ENCODE measurements around the gene ABCB8. TPM values are rescaled to one million over a fixed set of nuclear protein-coding genes. Genes with fewer than 3 reads are reported as not detected.
A peak's percentile ranks its signal among the peaks of the same experiment; 100 is the strongest.
"Not testable (repeated sequence)": the region's sequence is repeated elsewhere in the genome, so short reads cannot be mapped to it uniquely, and the experiment has no call there.

ABCB8 gene
- polyA plus RNA-seq, 1 donor = 19.9 TPM

DNA sequence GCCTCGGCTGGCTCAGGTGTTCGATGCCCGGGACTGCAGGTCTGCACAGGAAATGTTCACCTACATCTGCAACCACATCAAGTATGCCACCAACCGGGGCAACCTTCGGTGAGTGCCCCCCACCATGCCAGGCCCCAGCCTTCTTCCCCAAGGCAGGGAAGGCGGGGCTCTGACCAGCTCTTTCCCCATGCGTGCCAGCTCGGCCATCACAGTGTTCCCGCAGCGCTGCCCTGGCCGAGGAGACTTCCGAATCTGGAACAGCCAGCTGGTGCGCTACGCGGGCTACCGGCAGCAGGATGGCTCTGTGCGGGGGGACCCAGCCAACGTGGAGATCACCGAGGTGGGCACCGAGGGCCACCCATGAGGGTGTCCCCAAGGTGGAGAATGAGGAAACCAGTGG lies 29.9 kb upstream of the ABCB8 start:
- no peak for DNase-seq

DNA sequence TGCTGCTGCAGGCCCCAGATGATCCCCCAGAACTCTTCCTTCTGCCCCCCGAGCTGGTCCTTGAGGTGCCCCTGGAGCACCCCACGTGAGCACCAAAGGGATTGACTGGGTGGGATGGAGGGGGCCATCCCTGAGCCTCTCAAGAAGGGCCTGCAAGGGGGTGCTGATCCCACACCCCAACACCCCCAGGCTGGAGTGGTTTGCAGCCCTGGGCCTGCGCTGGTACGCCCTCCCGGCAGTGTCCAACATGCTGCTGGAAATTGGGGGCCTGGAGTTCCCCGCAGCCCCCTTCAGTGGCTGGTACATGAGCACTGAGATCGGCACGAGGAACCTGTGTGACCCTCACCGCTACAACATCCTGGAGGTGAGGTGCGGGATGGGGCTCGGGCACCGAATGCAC lies 29.2 kb upstream of the ABCB8 start:
- no peak for DNase-seq

DNA sequence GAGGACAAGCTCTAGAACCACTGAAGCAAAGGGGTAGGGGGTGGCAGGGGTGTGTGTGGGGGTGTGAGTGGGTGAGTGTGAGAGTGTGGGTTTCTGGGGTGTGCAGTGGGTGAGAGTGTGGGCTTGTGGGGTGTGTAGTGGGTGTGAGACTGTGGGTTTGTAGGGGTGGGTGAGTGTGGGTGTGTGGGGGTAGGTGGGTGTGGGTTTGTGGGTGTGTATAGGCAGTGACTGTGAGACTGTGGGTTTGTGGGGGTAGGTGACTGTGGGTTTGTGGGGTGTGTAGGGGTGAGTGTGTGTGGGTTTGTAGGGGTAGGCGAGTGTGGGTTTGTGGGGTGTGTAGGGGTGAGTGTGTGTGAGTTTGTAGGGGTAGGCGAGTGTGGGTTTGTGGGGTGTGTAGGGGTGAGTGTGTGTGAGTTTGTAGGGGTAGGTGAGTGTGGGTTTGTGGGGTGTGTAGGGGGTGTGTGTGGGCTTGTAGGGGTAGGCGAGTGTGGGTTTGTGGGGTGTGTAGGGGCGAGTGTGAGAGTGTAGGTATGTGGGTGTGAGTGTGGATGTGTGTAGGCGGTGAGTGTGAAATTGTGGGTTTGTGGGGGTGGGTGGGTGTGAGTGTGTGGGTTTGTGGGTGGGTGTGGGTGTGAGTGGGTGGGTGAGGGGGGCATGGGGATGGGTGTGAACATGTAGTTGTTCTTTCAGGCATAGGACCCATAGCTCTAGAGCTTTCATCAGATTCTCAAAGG lies 28.6 kb upstream of the ABCB8 start:
- no peak for DNase-seq

DNA sequence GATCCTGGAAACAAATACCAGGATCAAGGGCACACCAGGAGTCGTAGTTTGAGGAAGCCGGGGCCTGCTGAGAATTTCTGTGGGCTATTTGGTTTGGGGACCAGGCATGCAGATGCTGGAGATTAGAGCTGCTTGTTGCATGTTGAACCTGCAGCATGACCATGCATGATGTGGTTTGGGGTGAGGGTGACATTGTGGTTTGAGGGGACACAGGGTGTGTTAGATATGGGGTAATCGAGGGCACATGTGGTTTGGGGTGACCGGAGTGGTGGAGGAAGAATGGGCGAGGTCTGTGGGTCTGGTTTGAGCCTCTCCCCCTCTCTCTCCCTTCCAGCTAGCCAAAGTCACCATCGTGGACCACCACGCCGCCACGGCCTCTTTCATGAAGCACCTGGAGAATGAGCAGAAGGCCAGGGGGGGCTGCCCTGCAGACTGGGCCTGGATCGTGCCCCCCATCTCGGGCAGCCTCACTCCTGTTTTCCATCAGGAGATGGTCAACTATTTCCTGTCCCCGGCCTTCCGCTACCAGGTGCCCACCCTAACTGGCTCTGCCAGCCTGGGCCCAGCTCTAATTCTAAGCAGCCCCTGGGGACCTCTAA lies 27.3 kb upstream of the ABCB8 start:
- no peak for DNase-seq

DNA sequence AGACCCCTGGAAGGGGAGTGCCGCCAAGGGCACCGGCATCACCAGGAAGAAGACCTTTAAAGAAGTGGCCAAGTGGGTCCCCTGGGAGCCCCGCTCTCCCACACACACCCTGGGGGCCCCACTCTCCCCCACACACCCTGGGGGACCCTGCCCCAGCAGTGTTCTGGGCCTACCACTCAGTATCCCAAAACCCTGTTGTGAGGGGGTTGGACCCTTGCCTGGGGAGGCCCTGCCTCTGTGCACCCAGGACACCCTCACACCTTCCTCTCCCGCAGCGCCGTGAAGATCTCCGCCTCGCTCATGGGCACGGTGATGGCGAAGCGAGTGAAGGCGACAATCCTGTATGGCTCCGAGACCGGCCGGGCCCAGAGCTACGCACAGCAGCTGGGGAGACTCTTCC lies 26.7 kb upstream of the ABCB8 start:
- DNase-seq = no peak

DNA sequence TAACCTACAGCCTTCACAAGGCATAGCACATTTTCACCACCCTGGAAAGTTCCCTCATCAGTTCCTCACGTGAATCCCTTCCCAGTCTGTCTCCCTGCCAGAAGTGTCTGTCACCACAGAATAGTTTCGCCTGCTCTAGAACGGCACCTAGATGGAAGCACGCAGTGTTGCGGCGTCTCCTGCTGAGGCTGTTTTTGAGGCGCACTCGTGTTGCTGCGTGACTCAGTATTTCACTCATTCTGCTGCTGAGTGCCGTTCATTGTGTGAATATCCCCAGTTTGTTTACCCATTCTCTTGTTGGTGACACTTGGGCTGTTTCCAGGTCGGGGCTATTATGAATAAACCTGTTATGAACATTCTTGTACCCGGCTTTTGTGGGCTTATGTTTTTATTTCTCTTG lies 24.7 kb upstream of the ABCB8 start:
- DNase-seq = no peak

DNA sequence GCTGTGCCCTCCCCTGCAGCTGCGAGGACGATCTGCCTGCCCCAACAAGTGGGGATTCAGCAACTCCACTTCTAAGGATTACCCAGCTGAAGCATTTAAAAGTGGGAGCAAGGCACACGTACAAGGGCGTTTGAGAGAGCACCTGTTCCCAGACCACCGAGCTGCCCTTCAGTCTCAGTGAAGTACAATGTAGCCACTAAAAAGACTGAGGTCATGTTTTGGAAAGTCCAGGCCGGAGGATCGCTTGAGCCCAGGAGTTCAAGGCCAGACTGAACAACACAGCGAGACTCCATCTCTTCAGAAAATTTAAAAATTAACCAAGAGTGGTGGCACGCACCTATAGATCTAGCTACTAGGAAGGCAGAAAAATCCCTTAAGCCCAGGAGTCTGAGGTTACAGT lies 22.7 kb upstream of the ABCB8 start:
- DNase-seq = no peak

DNA sequence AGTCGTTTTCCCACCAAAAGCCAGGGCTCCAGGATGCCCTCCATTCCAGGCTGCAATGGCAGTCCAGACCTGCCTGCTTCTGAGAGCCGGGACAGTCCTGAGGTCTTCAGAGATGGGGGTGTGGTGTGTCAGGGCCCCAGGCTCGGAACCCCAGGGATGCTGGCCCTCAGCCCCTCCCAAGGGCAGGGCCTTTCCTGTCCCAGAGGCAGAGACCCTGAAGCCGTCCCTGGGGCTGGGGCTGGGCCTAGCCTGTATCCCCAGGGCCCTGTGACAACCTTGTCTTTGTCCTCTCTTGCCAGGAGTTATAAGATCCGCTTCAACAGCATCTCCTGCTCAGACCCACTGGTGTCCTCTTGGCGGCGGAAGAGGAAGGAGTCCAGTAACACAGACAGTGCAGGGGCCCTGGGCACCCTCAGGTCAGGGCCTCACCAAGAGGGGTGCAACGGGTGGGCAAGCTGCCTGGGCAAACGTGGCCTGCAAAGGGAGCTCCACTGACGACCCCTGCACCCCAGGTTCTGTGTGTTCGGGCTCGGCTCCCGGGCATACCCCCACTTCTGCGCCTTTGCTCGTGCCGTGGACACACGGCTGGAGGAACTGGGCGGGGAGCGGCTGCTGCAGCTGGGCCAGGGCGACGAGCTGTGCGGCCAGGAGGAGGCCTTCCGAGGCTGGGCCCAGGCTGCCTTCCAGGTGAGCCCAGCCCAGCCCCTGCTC lies 21.5 kb upstream of the ABCB8 start:
- DNase-seq = no peak

DNA sequence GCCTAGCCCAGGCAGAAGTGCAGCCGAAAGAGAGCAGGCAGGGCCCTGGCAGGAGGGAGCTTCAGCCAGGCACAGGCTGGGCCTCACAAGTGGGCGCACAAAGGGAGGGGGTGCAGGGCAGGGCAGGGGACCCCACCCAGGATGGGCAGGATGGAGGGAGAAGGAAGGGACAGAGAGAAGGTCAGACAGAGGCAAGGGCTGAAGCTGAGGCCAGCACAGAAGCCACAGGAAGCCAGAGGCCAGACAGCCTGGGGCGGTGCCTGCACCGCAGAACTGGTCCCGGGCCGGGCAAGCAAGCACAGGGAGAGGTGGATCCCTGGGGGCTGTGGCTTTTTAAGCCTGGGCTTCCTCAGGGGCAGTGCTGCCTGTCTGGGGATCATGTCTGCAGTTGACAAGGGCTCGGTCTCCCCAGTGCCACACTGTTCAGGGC lies 20.8 kb upstream of the ABCB8 start:
- no peak for DNase-seq

DNA sequence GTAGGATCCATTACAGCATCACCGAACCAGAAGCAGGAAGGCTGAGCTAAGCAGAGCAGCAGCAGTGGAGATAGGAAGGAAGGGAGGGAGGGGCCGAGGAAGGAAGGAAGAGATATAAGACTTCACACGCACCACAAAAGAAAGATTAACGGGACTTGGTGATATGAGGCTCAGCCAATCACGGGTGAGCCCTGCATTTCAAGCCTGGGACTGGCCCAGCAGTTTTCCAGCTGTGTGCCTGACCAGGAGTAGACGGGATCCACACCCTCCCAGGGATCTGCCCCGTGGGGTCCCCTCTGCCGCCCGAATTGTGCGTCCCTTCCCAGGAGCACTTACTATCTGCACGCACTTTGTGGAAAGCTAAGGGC lies 20.1 kb upstream of the ABCB8 start:
- no peak for DNase-seq

DNA sequence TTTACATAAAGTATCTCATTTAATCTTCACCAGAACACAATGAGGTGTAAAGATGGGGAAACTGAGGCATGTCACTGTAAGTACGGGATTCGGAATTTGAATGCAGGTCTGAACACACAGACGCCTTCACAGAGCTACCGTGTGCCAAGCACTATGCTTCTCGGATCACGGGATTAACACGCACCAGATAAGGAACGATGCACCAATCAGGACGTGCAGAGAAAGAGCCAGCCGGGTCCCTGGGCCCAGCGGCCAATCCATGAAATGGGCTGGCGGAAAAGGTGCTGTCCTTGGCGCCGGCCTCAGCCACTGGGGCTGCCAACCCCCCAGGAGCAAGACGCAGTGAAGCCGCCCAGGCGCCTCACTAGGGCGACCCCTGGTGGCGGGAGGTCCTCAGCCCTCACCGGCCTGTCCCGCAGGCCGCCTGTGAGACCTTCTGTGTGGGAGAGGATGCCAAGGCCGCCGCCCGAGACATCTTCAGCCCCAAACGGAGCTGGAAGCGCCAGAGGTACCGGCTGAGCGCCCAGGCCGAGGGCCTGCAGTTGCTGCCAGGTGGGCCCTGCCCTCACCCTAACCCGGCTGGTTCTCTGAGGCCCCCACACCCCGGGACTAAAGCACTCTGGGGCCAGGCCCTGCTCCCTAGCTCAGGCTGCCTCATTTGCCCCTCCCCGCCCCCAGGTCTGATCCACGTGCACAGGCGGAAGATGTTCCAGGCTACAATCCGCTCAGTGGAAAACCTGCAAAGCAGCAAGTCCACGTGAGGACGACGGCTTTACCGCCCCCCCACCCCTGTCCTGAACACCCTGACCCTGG lies 19.5 kb upstream of the ABCB8 start:
- DNase-seq = no peak

DNA sequence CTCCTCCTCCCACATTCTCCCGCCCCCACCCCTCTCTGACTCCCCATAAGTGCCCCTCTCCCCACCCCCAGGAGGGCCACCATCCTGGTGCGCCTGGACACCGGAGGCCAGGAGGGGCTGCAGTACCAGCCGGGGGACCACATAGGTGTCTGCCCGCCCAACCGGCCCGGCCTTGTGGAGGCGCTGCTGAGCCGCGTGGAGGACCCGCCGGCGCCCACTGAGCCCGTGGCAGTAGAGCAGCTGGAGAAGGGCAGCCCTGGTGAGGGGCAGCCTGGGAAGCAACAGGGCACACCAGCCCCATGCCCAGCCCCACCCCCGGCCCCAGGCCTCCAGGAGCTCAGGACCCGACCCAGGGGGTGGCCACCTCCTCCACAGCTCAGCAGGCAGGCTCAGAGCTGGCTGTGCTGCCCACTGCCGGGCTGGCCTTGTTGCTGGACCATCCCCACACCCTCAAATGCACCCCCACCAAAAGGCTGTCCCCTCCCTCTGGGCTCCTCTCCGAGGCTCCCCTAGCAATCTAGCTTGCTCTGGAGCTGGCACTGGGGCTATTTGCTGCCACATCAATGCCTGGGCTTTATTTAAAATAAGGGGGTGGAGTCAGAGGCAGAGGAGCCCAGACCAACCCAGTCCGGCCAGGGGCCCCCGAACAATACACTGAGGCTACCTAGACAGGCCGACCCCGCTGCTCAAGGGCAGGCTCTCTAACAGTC lies 18.8 kb upstream of the ABCB8 start:
- no peak for DNase-seq

DNA sequence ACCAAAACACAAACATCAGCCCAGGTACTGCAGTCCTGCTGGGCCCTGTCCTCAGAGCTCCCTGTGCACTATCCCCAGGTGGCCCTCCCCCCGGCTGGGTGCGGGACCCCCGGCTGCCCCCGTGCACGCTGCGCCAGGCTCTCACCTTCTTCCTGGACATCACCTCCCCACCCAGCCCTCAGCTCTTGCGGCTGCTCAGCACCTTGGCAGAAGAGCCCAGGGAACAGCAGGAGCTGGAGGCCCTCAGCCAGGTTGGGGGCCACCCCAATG lies 18.3 kb upstream of the ABCB8 start:
- no peak for DNase-seq

DNA sequence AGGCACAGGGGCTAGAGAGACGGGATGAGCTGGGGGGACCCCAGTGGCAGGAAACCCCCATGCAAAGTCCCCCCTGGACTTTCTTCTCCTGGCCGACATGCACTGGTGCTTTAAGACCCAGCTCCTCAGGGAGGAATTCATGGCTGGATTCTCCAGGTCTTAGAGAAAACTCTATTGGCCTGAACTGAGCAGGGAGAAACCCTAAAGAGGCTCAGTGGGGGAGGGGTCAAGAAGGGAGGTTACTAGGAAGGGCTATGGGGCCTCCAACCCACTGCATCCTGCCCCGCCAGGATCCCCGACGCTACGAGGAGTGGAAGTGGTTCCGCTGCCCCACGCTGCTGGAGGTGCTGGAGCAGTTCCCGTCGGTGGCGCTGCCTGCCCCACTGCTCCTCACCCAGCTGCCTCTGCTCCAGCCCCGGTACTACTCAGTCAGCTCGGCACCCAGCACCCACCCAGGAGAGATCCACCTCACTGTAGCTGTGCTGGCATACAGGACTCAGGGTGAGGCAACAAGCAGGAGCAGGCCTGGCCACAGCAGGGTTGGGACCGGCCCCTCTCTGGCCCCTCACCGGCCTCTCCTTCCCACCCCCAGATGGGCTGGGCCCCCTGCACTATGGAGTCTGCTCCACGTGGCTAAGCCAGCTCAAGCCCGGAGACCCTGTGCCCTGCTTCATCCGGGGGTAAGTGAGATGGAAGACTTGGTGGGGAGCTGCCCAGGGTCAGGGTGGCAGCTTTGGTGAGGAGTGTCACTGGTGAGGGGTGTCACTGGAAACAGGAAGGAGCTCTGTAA lies 17.7 kb upstream of the ABCB8 start:
- DNase-seq = no peak

DNA sequence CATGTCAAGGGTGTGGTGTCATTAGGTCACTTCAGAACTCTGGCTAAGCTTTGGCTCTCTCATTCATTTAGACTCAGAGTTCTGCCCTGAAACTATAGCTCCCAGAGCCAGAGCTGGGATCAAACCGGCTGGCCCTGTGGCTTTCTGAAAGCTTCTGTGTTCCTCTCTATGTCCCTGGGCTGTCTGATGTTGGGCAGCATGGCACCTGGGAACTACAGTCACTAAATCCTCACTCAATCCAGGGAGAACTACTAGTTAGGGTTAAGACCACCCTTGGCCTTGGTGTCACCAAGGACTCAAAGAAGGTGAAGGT lies 17.2 kb upstream of the ABCB8 start:
- no peak for DNase-seq

DNA sequence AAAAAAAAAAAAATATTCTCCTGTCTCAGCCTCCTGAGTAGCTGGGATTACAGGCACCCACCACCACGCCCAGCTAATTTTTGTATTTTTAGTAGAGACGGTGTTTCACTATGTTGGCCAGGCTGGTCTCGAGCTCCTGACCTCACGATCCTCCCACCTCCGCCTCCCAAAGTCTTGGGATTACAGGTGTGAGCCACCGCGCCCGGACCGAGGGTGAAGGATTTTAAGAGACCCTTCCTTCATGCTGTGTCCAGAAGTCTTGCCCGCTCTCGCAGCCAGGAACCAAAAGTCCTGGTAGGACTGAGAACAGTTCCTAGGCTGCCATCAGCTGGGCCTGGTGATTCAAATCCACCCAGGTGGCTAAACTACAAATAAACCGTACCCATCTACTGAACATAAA lies 16.6 kb upstream of the ABCB8 start:
- not testable (repeated sequence) for DNase-seq

DNA sequence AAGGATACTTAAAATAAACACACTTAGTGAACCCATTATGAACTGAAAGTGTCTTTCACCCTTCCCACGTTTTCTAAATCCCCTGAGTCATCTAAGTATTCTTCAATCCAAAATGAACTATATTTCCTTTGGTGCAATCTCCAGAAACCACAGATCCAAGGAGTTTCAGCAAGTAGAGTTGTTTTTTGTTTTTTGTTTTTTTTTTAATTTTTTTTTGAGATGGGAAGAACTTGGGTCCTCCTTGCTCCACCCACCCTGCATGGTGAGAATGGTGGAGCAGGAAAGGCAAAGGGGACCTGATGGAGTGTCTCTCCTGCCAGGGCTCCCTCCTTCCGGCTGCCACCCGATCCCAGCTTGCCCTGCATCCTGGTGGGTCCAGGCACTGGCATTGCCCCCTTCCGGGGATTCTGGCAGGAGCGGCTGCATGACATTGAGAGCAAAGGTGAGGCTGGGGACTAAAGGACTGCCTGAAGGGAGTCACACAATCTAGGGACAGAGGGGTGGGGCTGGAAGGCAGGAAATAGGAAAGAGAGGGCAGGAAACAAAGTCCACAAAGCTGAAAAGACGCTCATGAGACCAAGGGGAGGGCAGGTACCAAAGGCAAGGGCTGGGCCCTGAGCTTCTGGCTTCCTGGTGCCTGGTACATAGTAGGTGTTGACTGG lies 16.1 kb upstream of the ABCB8 start:
- DNase-seq = no peak

DNA sequence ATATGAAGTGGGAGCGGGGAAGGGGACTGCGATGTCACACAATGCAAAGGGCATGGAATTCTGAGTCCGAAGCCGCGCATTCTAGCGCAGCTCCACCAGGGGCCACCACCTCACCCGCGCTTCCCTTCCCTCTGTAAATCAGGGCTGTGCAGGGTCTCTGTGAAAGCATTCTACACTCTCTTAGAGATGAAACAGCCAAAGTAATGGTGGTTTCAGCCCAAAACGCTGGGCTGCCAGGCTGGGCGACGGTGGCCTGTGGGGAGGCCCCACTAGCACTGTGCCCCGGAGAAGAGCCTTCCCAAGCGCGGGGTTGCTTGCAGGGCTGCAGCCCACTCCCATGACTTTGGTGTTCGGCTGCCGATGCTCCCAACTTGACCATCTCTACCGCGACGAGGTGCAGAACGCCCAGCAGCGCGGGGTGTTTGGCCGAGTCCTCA lies 15.3 kb upstream of the ABCB8 start:
- DNase-seq = no peak

DNA sequence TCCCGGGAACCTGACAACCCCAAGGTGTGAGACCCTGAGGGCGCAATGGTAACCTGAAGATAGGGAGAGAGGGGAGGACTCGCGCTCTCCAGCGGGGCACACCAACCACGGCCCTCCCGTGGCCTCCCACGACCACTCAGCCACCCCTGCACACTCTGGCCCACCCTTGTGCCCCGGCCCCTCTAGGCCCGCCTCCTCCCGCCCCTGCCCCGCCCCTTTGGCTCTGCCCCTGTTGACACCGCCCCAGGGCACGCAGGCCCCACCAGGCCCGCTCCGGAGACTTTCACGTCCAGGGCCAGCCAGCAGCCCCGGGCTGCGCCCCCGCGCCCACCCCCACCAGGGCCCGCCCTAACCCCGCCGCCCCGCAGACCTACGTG lies 14.9 kb upstream of the ABCB8 start:
- DNase-seq = no peak

DNA sequence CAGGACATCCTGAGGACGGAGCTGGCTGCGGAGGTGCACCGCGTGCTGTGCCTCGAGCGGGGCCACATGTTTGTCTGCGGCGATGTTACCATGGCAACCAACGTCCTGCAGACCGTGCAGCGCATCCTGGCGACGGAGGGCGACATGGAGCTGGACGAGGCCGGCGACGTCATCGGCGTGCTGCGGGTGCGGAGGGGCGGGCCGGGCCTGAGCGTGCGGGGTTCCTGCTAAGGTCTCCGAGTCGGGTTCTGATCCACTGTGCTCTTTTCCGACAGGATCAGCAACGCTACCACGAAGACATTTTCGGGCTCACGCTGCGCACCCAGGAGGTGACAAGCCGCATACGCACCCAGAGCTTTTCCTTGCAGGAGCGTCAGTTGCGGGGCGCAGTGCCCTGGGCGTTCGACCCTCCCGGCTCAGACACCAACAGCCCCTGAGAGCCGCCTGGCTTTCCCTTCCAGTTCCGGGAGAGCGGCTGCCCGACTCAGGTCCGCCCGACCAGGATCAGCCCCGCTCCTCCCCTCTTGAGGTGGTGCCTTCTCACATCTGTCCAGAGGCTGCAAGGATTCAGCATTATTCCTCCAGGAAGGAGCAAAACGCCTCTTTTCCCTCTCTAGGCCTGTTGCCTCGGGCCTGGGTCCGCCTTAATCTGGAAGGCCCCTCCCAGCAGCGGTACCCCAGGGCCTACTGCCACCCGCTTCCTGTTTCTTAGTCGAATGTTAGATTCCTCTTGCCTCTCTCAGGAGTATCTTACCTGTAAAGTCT lies 14.3 kb upstream of the ABCB8 start:
- peak; percentile 82 for DNase-seq

DNA sequence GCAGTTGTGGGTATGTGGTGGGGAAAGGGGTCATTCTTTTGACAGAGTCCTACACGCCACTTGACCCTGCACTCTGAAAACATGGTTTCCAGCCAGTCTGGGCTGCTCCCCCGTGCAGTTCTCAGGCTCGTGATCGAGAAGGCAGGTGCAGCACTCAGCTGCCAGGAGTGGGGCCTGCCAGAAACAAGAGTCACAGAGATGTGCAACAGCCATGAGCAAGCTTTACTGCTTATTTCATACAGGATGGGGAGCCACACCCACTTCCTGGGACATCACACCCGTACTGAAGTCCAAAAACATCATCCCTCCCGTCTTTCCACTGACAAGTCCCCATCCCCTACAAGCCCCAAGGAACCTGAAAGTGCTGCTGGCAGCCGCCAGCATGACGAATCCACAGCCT lies 13.3 kb upstream of the ABCB8 start:
- DNase-seq = no peak

All from hindlimb muscle (tissue), 1 donor.